GM12878 (cell line): ENCODE results near the gene ANGPTL4. TPM values are rescaled to one million over a fixed set of nuclear protein-coding genes. Genes with fewer than 3 reads are reported as not detected.

Experiments
- ATAC-seq: fragments of 200-7000 bp; cut with Tn5 transposase; 3 replicates; pipeline ENCODE4 v1.9.1; 2020; ENCODE audit warnings: mild to moderate bottlenecking, moderate library complexity
- BruUV-seq: library from RNA; stranded (reverse); fragments of 400-500 nt; replicated peaks from 2 replicates; lab custom pipeline; 2021; lab: Mats Ljungman, UMichigan
- CTCF ChIA-PET: fragments of 300-600 bp; sonication (Branson Sonifier 250); formaldehyde crosslinking; extraction: SDS; loops from one replicate; lab custom pipeline; 2021; ENCODE audit warnings: inconsistent platforms; lab: Yijun Ruan, JAX
- POLR2A ChIA-PET: fragments of 350-600 bp; formaldehyde crosslinking; extraction: SDS; loops from one replicate; lab custom pipeline; 2021; ENCODE audit warnings: inconsistent platforms; lab: Charles Lee
- RAD21 ChIA-PET: fragments of 300-600 bp; sonication (Branson Sonifier 250); formaldehyde crosslinking; loops from one replicate; lab custom pipeline; 2023; ENCODE audit warnings: antibody characterized with exemption; ENCODE audit not compliant: unreplicated experiment; lab: Charles Lee
- SMC1A ChIA-PET: fragments of 300-600 bp; sonication (Branson Sonifier 250); formaldehyde crosslinking; loops from one replicate; lab custom pipeline; 2023; ENCODE audit not compliant: unreplicated experiment, uncharacterized antibody; lab: Charles Lee
- DNase-seq: peaks from one replicate; pipeline ENCODE4 v3.0.0-alpha.2; 2011; ENCODE audit warnings: low read depth, low spot score
- FAIRE-seq: peaks from 3 replicates; lab custom pipeline; 2011; peaks lifted over from hg19 to GRCh38; lab: Jason Lieb, UNC
- H2AFZ ChIP-seq: 2 replicates; pipeline ENCODE4 v1.6.0; 2011; ENCODE audit warnings: low read depth, low read length, control low read depth; ENCODE audit not compliant: control insufficient read depth
- H3K27ac ChIP-seq: 2 replicates; pipeline ENCODE4 v1.5.1; 2011; ENCODE audit warnings: control low read depth; ENCODE audit not compliant: control insufficient read depth, insufficient read depth
- H3K27me3 ChIP-seq, 2 experiments: replicated peaks in 1 of 2; 2 replicates each; pipeline versions ENCODE4 v1.6.0 to v1.6.1; 2011; ENCODE audit warnings: low read length in 1 of 2; ENCODE audit not compliant: control insufficient read depth in 2 of 2, insufficient read depth in 2 of 2
- H3K36me3 ChIP-seq, 2 experiments: 2 replicates each; pipeline ENCODE4 v1.5.1; 2011; ENCODE audit warnings: low read length in 1 of 2; ENCODE audit not compliant: control insufficient read depth in 2 of 2, insufficient read depth in 2 of 2
- H3K4me1 ChIP-seq: 2 replicates; pipeline ENCODE4 v1.6.1; 2011; ENCODE audit warnings: mild to moderate bottlenecking, low read length, moderate library complexity, mixed read lengths; ENCODE audit not compliant: control insufficient read depth, insufficient read depth
- H3K4me2 ChIP-seq: 2 replicates; pipeline ENCODE4 v1.6.0; 2011; ENCODE audit warnings: control low read depth; ENCODE audit not compliant: control insufficient read depth, insufficient read depth
- H3K4me3 ChIP-seq: fragments of 200-600 bp; sonication (generic); 2 replicates; pipeline ENCODE4 v1.5.1; 2016
- H3K79me2 ChIP-seq: 2 replicates; pipeline ENCODE4 v1.6.0; 2011; ENCODE audit warnings: low read length; ENCODE audit not compliant: control insufficient read depth, insufficient read depth
- H3K9ac ChIP-seq: 2 replicates; pipeline ENCODE4 v1.8.0; 2011; ENCODE audit warnings: low read length, control low read depth, mixed read lengths; ENCODE audit not compliant: control insufficient read depth, insufficient read depth
- H3K9me3 ChIP-seq: replicated peaks from 3 replicates; pipeline ENCODE4 v1.5.1; 2011; ENCODE audit warnings: mild to moderate bottlenecking, low read length; ENCODE audit not compliant: control insufficient read depth, insufficient read depth
- H4K20me1 ChIP-seq: 2 replicates; pipeline ENCODE4 v1.6.0; 2011; ENCODE audit not compliant: control insufficient read depth, insufficient read depth
- ETV6 ChIP-seq, 2 experiments: fragments of 450-650 bp in 1 of 2; IDR thresholded peaks in 1 of 2; conservative IDR thresholded peaks in 1 of 2; 2 replicates each; pipeline ENCODE4 v1.6.1; 2014; ENCODE audit warnings: antibody characterized with exemption in 1 of 2, borderline replicate concordance in 1 of 2, low read depth in 1 of 2, mild to moderate bottlenecking in 1 of 2, moderate library complexity in 1 of 2
- IKZF2 ChIP-seq, 2 experiments: fragments of 450-650 bp; IDR thresholded peaks; 2 replicates each; pipeline ENCODE4 v1.6.1; 2017; ENCODE audit warnings: mild to moderate bottlenecking in 2 of 2, moderate library complexity in 2 of 2
- IRF3 ChIP-seq: fragments of 450-650 bp; IDR thresholded peaks from 2 replicates; pipeline ENCODE4 v1.6.1; 2014; ENCODE audit warnings: mild to moderate bottlenecking
- IRF5 ChIP-seq: fragments of 450-650 bp; IDR thresholded peaks from 2 replicates; pipeline ENCODE4 v1.6.1; 2017; ENCODE audit warnings: borderline replicate concordance
- MLLT1 ChIP-seq: fragments of 450-650 bp; IDR thresholded peaks from 2 replicates; pipeline ENCODE4 v1.6.1; 2016; ENCODE audit warnings: mild to moderate bottlenecking
- REST ChIP-seq: IDR thresholded peaks from 2 replicates; pipeline ENCODE4 v1.6.1; 2012; ENCODE audit warnings: mild to moderate bottlenecking, low read depth, low read length
- SP1 ChIP-seq: IDR thresholded peaks from one replicate; pipeline ENCODE4 v1.6.1; 2011; ENCODE audit warnings: low read depth, low read length
- SREBF1 ChIP-seq: IDR thresholded peaks from 2 replicates; pipeline ENCODE4 v1.6.1; 2012; ENCODE audit warnings: mild to moderate bottlenecking, low read length
- STAT1 ChIP-seq: fragments of 450-650 bp; conservative IDR thresholded peaks from 2 replicates; pipeline ENCODE4 v1.6.1; 2014; ENCODE audit warnings: antibody characterized with exemption, mild to moderate bottlenecking
- TCF7 ChIP-seq: IDR thresholded peaks from 2 replicates; pipeline ENCODE4 v1.6.1; 2014; ENCODE audit warnings: antibody characterized with exemption, borderline replicate concordance
- YY1 ChIP-seq: IDR thresholded peaks from 2 replicates; pipeline ENCODE4 v1.6.1; 2011; ENCODE audit warnings: low read depth, mild to moderate bottlenecking, low read length
- ZNF274 ChIP-seq: IDR thresholded peaks from one replicate; pipeline ENCODE4 v1.8.0; 2011; ENCODE audit not compliant: insufficient read length, insufficient read depth
- ZNF384 ChIP-seq: IDR thresholded peaks from 2 replicates; pipeline ENCODE4 v1.6.1; 2012; ENCODE audit warnings: low read depth, mild to moderate bottlenecking, low read length, improper control_type of control experiment, borderline replicate concordance
- WGBS: methylation state at CpG from one replicate; pipeline ENCODE4 v1.1.6; 2016; ENCODE audit warnings: low lambda C conversion rate; ENCODE audit not compliant: insufficient replicate concordance, insufficient coverage; ENCODE audit errors: missing lambda C conversion rate; 5-methylcytosine and 5-hydroxymethylcytosine counted together
- in situ Hi-C: fragments of 300-500 bp; cut with MboI; formaldehyde crosslinking; loops from 9 replicates; pipeline ENCODE4 v1.14.3; 2018; ENCODE audit warnings: mixed read lengths
- intact Hi-C: fragments of 100-400 bp; cut with micrococcal nuclease; formaldehyde crosslinking; loops from one replicate; pipeline ENCODE4 v1.14.2; 2022; ENCODE audit not compliant: unreplicated experiment
- polyA plus RNA-seq, 11 experiments: library from polyadenylated mRNA; depleted of rRNA in 4 of 11; unstranded in 6 of 11; stranded (reverse) in 5 of 11; fragments of >200 nt; fragmentation: Nextera tagmentation in 4 of 11; fragmentation: Illumina TruSeq in 1 of 11; extraction: Ambion mirVana in 4 of 11; extraction: Trizol in 1 of 11; gene quantifications; 1 replicate in 1 of 11; 2 replicates in 10 of 11; pipeline versions ENCODE4 v1.2.1 to v1.2.3, GENCODE V29; 2011 to 2016; ENCODE audit warnings: inconsistent platforms in 2 of 11, missing spikeins in 2 of 11, low read depth in 1 of 11
- total RNA-seq, 4 experiments: library from RNA; depleted of rRNA in 3 of 4; stranded (reverse); fragments of >200 nt in 3 of 4; fragmentation: Illumina TruSeq in 1 of 4; extraction: Trizol in 1 of 4; gene quantifications; 2 replicates each; pipeline versions ENCODE4 v1.2.1 to v1.2.3, GENCODE V29; 2013 to 2021

The ANGPTL4 gene
- total and polyA plus RNA-seq, 10 of the 15 experiments (the other 5 are each of a cell fraction or from before 2014, with no cell fraction given): 0.45 TPM; not detected in 9

- TF ChIP-seq ZNF384 (no peak), IRF3 (no peak), TCF7 (no peak), MLLT1 (no peak), ETV6 (conservative IDR thresholded peaks at IDR 0.05 in 1 of 2, IDR thresholded peaks at IDR 0.05 in 1 of 2; ENCODE audit: borderline replicate concordance in 1 of 2, low read depth in 1 of 2) (no peak)
Observed at GRCh38 chr19:8395621-8396082, 31.7 kb downstream of the ANGPTL4 start (continued).

GRCh38 chr19:8396185-8396562 lies 32.2 kb downstream of the ANGPTL4 start:
- no peak overlapping the region for H3K9ac ChIP-seq
- ChIA-PET SMC1A (interaction anchor here (1.1 kb wide), 1 partner anchor 8 kb away, joined by 3 read pairs; no protein-coding TSS in a partner anchor), CTCF (interaction anchor here (0.6 to 1.0 kb wide), 2 partner anchors 17 to 42 kb away, joined by 3 to 5 read pairs; partner anchors contain the start of gene MARCHF2), POLR2A (no interaction called here), RAD21 (no interaction called here)
- peaks cover 2% of the 10 kb centered on the region for H4K20me1 ChIP-seq
- intact Hi-C loops (loop anchor here (1.0 to 5.0 kb wide), 2 partner anchors 42 to 129 kb away; no protein-coding TSS in a partner anchor), in situ Hi-C loops (no loop called here)
- peaks cover 30% of the 10 kb centered on the region for H3K79me2 ChIP-seq
- no peak overlapping the region for H2AFZ ChIP-seq
- no TSS peak for BruUV-seq
- no peaks in the 10 kb centered on the region for H3K27me3 ChIP-seq
- H3K36me3 ChIP-seq: peaks cover 3 to 10% of the 10 kb centered on the region in 2 experiments; a peak in 3 of 4 replicates
- H3K4me1 ChIP-seq: peaks cover 13% of the 10 kb centered on the region
- no peak for FAIRE-seq
- no peaks in the 10 kb centered on the region for H3K9me3 ChIP-seq
- H3K27ac ChIP-seq: no peak overlapping the region
- H3K4me2 ChIP-seq: no peak overlapping the region
- DNase-seq: no peak
- 84% methylated on average over 7 of the region's 7 CpGs for WGBS
- ATAC-seq: no peak
- no peak overlapping the region for H3K4me3 ChIP-seq
- TF ChIP-seq SREBF1: no peak
- no peak for TF ChIP-seq MLLT1
- no peak for TF ChIP-seq REST
- TF ChIP-seq TCF7: no peak
- TF ChIP-seq ZNF274: no peak
- no peak for TF ChIP-seq IRF5
- no peak for TF ChIP-seq STAT1
- TF ChIP-seq YY1: no peak
- no peak for TF ChIP-seq SP1
- TF ChIP-seq IKZF2 (IDR thresholded peaks at IDR 0.05): no peak
